Fibroblast of the aortic adventitia (primary cell): ENCODE measurements around the gene CAMK1D. TPM values are rescaled to one million over a fixed set of nuclear protein-coding genes. Genes with fewer than 3 reads are reported as not detected.

ENCODE experiments used
- DNase-seq: peaks from one replicate; pipeline ENCODE4 v3.0.0-alpha.2; 2010; ENCODE audit warnings: low read depth
- H3K4me3 ChIP-seq: 2 replicates; pipeline ENCODE4 v1.5.1; 2011; ENCODE audit warnings: low read depth, mild to moderate bottlenecking, control low read depth, low read length, moderate library complexity
- CTCF ChIP-seq: IDR thresholded peaks from 2 replicates; pipeline ENCODE4 v1.5.1; 2011; ENCODE audit warnings: mild to moderate bottlenecking, low read length, control low read depth, inconsistent platforms; ENCODE audit not compliant: insufficient read depth
- total RNA-seq: library from RNA; depleted of rRNA; stranded (reverse); fragments of >200 nt; gene quantifications from 2 replicates; pipeline ENCODE4 v1.2.3, GENCODE V29; 2012; ENCODE audit warnings: low replicate concordance

Gene CAMK1D
- total RNA-seq, 1 donor: 9.8 TPM

GRCh38 chr10:12549297-12549696, 199.9 kb downstream of the CAMK1D start:
- DNase-seq: no peak
- H3K4me3 ChIP-seq: no peak overlapping the region
- TF ChIP-seq CTCF: no peak

- no peak overlapping the region for H3K4me3 ChIP-seq
- no peak for TF ChIP-seq CTCF
- DNase-seq: no peak
These were observed 201.6 kb downstream of the CAMK1D start for GRCh38 chr10:12550994-12551393.

GRCh38 chr10:12556039-12556438, 206.7 kb downstream of the CAMK1D start:
- no peak for DNase-seq
- H3K4me3 ChIP-seq: no peak overlapping the region
- no peak for TF ChIP-seq CTCF

GRCh38 chr10:12559578-12560178, 210.3 kb downstream of the CAMK1D start:
- no peak for TF ChIP-seq CTCF
- DNase-seq: no peak
- H3K4me3 ChIP-seq: no peak overlapping the region

DNA sequence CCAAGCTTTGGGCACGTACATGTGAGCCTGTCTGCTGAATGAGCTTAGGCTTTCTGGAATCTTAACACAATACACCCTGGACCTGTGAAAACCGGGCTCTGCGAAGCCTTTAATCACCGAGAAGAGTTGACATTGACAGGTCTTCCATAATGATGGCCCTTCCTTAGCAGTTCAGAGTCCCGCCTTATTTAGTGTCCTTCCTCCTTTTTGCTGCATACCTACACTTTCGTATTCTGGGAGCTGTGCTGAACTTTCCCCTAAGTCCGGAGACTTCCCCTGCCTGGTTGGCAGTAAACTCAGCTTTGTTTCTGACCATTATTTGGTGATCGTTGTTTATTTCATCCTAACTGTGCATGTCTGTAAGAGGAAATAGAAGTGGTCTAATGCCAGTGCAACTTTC, 212.0 kb downstream of the CAMK1D start:
- no peak for DNase-seq
- H3K4me3 ChIP-seq: no peak overlapping the region
- TF ChIP-seq CTCF: no peak

DNA sequence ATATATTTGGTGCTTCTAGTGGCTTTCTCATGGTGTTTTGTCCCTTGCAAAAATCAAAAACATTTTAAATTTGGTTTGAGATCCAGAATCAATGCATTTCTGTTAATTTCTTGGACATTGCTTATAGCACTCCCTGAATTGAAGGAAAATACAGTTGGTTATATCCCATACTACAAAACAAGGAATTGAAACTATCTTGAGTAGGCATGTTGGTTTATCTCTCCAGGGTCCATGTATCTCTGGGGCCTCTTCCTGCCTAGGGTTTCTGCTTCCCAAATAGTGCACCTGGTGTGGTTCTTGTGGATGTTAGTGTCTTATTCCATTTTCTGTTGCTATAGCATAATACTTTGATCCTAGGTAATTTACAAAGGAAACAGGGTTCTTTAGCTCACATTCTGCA, 212.4 kb downstream of the CAMK1D start:
- no peak for TF ChIP-seq CTCF
- DNase-seq: no peak
- H3K4me3 ChIP-seq: no peak overlapping the region

DNA sequence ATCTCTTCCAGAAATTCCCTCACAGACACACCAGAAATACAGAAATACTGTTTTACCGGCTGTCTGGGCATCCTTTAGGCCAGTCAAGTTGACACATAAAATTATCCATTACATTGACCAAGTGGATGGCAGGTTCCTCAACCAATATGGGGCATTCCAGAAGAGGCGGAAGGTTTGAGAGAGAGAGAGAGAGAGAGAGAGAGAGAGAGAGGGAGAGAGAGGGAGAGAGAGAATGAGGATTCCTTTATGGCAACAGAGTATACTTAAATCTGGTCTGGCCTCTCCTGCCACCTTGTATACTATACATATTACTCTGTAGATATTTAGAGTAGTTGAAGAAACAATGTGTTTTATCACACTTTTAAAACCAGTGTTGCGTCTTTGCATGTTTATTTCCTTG, 214.1 kb downstream of the CAMK1D start:
- no peak for TF ChIP-seq CTCF

More for the DNA sequence above, 214.1 kb downstream of the CAMK1D start:
- no peak overlapping the region for H3K4me3 ChIP-seq
- no peak for DNase-seq
